CD1c-positive myeloid dendritic cell (primary cell): ENCODE measurements around the gene RBBP7.
"Not testable (repeated sequence)": the region's sequence is repeated elsewhere in the genome, so short reads cannot be mapped to it uniquely, and the experiment has no call there.

Experiments used
- DNase-seq: peaks from one replicate; pipeline ENCODE4 v3.0.0-alpha.2; 2016; ENCODE audit errors: extremely low spot score

RBBP7 gene

DNA sequence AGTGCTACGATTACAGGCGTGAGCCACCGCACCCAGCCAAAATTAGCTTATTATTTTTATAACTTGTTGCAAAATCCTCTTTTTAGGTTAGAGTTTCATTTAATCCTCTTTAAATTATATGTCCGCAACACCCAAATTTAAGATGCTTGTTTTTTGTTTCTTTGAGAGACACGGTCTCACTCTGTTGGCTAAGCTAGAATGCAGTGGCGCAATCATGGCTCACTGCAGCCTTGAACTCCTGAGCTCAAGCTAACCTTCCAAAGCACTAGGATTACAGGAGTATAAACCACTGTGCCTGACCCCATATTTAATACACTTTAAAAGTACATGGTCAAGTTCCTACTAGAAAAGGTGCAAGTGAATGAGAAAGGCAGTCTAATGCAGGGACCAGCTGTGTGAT is 2.2 kb downstream of the RBBP7 start:
- DNase-seq: no peak

DNA sequence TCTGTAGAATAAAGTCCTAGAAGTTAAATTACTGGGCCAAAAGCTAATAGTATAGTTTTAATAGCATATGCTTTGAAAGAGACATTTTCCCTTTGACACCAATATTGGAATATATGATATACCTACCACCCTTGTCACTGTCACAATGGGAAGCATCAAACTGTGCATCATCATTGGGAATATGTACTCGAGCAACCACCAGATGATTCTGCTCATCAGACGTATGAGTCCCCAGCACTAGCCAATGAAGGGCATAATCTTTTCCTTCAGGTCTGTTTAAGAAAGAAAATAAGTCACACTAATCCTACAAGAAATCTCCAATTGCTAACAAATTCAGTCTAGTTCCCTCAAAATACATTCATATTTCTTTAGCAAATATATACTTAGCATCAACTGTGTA is 7.3 kb downstream of the RBBP7 start:
- DNase-seq: no peak

DNA sequence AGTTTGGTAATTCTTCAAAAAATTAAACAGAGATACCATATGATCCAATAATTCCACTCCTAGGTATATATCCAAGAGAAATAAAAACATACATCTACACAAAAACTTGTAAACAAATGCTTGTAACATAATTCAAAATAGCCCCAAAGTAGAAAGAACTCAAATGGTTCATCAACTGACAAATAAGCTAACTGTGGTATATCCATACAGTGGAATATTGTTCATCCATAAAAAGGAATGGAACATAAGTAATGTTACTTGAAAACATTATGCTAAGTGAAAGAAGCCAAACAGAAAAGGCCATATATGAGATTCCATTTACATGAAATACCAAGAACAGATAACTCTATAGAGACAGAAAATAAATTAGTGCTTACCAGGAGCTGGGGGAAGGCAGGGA is 13.4 kb downstream of the RBBP7 start:
- DNase-seq: no peak

DNA sequence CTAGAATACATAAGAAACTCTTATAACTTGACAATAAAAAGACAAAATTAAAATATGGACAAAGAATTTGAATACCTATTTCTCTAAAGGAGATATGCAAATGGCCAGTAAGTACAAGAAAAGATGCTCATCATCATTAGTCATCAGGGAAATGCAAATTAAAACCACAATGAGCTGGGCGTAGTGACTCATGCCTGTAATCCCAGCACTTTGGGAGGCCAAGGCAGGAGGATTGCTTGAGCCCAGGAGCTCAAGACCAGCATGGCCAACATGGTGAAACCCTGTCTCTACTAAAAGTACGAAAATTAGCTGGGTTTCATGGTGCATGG is 14.1 kb downstream of the RBBP7 start:
- DNase-seq: not testable (repeated sequence)

DNA sequence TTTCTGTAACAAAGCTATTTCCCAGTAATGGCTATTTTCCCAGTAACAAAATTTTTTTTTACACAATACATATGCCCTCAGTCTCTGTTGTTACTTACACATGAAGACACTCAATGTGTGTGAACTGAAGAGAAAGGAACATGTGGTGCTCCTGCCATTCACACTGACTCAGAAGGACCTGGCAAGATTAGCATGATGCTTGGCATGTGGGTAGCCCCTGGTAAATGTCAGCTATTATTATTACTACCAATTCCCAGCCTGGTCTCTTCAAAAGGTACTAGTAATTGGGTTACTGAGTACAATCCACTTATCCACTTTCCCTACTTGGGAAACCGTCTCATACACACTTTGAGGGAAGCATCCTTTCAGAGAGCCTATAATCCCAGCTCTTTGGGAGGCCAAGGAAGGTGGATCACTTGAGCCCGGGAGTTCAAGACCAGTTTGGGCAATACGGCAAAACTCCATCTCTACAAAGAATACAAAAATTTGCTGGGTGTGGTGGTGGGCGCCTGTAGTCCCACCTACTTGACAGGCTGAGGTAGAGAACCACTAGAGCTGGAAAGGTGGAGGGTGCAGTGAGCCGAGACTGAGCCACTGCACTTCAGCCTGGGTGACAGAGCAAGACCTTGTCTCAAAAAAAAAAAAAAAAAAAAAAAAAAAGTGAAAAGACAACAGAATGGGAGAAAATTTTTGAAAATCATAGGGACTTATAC is 14.6 kb downstream of the RBBP7 start:
- no peak for DNase-seq

DNA sequence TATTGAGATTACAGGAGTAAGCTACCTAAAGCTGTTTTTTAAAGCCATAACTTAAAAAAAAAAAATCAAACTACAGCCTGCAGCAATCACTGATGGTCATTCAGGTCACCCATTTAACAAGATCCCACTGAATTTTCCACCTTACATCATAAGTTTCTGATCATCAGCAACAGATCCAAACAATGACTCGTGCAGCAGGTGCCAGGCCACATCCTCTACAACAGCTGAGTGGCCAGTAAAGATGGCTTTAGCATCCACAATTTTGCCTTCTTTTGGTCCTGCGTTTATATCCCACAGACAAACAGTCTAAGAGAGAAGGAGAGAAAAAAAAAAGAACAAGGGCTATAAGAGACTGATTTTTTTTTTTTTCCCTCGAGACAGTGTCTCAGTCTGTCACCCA is 16.6 kb downstream of the RBBP7 start:
- DNase-seq: no peak

DNA sequence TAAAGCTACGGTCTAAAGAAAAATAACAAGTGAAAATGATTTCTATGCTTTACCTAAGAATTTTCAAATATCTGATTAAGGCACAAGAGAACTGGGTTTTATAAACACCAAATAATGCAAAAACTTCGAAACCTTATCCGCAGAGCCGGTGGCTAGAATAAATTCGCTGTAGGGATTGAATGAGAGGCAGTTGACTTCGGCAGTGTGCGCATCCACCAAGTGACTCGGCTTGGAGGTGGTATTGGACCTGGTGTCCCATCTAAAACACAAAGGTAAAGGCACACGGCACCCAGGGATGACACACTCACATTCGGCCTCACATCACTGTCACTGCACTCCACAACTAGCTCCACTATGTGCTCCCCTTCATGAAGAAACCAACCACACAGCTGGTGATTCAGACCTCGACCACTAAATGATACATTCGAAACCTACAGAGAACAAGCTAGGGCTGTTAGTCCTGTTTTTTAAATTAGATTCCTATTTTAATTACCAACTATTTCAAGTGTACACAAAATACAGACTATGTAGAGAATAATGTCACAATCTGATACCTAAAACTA is 17.5 kb downstream of the RBBP7 start:
- DNase-seq: no peak

DNA sequence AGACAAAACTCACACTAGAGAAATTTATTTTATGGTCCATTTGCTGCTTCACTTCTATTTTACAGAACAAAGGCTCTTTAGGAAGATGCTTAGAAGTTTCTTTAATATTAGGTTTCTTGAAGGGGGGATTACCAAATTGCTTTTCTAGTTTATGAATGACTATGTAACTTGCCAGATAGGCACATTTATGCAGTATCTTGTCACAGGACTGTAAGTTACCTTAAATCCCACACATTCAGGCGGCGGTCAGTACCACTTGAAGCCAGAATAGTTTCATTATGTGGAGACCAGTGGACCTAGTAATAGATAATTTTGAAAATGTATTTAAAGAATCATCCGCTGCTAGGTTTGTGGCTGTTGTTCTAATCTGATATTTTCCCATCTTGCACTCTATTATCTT is 18.3 kb downstream of the RBBP7 start:
- DNase-seq: no peak

DNA sequence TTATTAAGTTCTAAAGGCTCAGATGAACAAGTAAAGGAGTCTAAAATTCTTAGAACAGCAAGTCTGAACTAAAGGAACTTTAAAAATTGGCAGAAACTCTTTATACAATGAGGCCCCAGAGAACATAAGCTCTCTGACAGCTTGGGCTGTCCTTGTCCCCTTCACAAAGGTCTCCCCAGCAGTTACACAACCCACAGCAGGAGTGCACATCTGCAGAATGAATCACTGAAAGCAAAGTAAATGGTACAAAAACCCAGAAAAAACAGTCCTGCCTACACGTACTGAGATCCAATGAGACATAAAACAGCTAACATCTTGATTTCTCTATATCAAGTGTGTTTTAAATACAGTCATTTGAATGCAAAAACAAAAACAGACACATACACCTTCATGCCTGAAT is 18.7 kb downstream of the RBBP7 start:
- no peak for DNase-seq

DNA sequence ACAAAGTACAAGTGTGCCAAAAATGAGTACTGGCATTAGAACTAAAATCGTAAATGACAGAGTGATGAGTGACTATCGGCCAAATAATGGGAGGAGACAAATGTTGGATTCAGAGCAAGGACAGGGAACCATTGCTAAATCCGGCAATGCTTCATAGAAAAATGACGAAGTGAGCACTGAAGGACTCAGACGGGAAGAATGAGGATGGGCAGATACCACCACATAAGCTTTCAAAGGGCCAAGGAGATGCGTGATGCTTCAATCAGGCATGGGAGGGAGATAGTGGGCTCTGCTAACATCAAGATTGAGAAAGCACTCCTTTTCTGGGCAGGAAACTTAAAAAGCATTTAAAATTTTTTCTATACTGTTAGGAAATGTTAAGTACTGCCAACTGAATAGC is 21.6 kb downstream of the RBBP7 start:
- DNase-seq: no peak

DNA sequence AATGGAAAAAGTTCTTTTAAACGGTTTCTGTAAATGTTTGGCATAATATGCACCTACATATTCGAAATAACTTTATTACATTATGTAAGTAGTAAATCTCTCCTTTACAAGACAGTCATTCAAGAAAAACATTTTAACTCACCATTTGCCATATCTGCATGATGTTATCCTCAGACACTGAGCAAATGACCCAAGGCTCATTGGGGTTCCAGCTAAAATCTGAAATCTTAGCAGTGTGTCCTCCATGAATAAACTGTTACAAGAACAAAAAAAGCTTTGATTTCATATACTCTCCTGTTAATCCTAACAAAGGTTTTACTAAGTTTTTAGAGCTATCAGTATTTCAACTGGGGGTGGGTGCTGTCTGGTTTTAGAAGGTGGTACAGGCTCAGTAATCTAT is 24.5 kb downstream of the RBBP7 start:
- no peak for DNase-seq

DNA sequence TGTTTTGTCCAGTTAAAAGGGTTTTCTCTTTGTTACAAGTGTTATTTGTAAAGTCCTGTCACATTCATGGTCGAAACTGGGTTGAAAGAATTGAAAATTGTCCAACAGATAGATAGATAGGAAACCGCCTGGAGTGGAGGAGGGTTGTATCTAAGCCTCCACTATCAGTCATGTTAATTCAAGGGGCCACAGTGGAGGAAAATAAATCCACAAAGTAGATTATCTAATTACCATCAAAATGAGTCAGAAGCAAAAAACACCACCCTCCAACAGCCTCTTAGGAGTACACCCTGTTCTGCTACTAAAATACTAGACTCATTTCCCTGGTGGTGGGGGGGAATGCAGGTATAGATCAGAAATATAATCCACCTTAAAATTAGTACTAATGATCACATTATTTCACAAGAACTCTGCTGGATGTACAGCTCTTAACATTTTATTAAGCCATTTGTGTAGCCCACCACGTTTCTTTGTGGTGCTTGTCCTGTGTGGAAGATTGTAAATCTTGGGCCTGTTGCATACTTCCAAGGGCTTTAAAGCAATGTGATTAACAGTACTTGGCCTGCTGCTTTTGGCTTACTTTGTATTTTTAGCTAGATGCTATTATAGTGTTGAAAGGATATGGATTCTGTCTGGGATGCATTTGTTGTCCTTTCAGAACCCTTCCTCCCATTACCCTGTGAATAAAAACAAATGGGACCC is 26.8 kb downstream of the RBBP7 start:
- DNase-seq: no peak

DNA sequence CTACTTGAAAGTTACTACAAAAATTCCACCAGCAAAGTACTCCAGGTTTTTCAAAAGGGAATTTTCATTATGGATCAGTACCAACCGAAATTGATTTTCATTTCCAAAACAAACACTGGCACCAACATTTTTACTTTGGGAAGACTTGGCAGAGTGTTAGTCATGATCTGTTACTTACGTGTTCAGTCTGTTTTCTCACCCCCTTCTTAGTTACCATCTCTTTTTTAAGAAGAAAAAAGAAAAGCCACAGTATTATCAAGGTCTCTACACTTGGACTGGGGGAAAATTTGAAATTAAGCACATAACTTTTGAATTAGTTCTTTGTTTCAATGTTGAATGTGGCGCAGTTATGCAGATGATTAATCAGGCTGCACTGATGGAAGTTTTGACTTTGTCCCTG is 27.5 kb downstream of the RBBP7 start:
- no peak for DNase-seq

DNA sequence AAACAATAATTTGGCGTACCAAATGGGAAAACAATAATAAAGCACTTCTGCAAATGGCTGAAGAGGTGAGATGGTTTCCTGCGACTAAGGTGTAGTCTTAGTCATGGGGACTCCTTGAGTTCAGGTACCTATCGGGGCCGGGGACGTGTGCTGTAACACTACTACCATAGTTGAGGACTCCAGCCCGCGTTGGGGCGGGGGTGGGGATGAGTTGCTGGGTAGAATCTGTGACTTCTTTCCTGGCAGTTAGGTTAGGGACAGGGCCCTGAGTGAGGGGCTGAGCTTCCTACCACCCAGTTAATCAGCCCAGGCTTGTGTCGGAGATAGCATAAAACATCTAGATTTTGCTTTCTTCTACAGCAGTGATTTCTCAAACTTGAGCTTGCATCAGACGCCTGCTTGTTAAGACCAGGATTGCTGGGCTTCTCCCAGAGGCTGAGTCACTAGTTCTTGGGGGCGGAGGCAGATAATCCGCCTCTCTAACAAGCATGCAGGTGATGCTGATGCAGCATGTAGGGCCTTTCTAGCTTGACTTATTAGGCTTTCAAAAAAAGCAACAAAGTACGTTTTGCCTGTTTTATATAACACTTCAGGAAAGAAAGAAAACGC is 30.2 kb downstream of the RBBP7 start:
- no peak for DNase-seq

DNA sequence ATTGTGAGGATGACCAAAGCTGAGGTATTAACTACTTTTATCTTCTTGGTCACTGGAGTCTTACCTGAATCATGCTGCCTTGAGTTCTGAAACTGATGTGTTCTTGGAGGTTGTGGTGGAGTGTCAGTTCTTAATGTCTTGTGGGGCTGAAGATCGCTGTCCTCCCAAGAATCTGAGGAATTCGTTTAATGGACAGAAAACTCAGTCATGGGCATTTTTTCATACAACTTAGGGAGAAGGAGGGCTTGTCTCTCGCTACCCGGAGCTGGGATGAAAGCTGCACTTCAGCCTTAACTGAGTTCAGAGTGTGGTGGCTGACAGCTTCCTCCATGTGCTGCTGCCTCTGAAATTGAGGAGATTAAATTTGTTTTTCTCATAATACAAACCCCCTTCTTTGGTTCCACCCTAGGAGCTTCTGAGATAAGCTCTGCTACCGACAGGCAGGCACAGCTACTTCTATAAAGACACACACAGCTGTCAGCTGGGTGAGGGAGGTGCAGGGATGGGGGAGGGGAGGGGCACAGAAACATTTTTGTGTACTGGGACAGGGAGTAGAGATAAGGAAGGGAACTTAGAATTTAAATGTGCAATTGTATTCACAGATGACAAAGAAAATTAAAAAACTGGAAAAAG is 30.8 kb downstream of the RBBP7 start:
- DNase-seq: no peak

DNA sequence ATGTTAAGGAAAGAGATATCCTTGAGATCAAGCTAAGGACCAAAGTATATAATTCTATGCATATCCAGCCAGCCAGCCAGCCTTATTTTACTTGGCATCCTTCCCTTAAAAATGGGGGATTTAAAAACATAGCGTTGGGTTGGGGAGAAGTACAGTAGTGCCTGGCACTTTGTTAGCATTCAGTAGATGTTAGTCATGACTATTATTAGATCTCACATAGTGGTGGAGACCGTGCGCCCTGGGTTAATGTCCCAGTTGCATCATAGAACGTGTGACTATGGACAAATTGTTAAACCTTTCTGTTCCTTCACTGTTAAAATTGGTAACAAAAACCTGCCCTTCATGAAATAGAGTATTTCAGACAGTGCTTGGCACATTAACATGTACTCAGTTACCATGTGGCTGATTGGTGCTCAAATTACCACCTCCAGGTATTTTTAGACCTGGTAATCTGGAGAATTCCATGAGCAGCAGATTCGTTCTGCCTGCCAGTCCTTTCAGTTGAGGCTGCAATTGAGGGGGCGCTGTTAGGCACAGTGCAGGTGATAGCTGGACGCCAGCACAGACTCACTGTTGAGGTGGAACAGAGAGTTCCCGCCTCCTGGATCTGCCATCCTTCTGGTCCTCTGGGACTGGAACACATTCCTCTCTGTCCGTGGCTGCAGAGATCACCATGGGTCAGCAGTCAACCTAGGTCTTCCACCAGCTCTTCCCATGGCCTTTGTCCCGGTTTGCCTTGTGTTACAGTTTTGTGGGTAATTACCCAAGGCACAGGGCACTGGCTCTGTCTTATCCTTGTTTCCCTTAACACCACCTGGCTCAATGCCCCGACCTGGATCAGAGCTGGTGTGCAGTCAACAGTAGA is 31.7 kb downstream of the RBBP7 start:
- DNase-seq: no peak

DNA sequence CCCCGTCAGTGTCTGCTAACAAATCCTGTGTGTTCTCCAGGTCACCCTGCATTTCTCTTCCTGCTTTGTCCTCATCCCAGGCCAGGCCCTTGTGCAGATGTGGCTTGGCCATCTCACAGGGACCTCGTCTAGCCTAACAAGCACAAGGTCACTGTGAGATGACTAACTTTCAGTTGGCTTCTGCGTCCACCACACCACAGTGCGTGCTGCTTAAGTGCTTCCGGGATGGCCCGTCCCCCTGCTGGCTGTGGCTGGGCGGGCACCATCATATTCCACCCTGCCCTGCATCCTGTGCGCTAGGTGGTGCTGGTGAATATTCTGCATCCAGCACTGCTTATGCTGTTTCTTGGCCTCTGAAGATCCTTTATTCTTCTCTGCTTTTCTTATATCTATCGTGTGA is 33.8 kb downstream of the RBBP7 start:
- no peak for DNase-seq

DNA sequence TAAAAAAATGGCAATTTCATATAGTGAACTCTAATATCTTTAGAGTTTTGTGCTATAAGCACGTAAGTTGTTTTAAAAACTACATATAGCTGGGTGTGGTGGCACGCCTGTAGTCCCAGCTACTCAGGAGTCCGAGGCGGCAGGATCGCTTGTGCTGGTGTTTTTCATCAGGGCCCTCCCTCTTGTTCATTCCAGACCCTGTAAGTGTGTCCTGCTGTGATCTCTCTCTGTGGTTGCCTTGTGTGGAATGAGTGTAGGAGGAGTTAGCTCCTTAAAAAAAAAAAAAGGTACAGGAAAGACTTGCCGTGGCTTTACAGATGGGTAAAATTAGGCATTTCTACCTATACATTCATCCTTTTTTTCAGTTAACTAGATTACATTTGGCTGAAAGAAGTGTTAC is 35.4 kb downstream of the RBBP7 start:
- no peak for DNase-seq

DNA sequence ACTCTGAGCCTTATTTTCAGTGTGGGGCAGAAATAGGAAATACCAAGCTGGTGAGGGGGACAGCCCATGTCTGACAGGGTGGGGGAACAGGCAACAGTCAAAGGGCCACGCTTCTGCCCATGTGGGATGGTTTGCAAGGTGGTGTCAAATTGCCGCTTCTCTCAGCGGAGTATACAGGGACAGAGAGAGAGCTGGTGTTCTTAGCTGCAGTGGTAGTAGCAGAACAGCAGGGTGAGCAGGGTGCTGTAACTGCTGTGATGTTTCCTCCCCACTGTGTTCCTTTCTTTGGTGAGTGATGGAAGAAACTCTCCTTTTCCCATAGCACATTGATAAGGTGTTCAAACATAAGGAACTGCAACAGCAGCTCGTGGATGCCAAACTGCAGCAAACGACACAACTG is 37.9 kb downstream of the RBBP7 start:
- no peak for DNase-seq

DNA sequence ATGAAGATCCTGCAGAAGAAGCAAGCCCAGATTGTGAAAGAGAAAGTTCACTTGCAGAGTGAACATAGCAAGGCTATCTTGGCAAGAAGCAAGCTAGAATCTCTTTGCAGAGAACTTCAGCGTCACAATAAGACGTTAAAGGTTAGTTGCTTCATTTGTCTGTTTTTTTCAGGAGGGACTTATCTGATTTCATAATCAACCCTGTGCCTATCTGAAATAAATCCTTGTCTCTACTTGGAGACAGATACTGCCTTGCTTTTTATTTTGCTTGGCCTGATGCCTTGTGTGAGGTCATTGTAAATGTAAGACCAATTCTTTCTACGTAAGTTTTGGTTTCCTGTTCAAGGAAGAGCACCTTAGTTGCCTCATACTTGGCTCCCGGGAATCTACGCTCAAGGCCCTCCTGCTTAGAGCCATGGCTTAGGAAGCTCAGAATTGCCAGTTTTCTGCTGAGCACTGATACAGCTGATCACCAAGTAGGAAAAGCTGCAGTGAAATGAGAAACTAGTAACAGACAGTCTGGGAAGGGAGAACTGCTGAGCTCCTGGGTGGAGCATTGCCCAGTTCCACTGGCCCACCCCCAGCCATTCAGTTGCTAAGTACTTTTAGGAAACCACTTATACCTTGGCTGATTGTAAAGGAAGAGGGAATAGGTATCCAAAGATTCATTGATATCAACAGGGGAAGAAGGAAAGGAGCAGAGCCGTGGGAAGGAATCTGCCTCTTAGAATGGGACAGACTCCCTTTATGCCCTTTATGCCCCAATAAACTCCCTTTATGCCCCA is 41.8 kb downstream of the RBBP7 start:
- no peak for DNase-seq

DNA sequence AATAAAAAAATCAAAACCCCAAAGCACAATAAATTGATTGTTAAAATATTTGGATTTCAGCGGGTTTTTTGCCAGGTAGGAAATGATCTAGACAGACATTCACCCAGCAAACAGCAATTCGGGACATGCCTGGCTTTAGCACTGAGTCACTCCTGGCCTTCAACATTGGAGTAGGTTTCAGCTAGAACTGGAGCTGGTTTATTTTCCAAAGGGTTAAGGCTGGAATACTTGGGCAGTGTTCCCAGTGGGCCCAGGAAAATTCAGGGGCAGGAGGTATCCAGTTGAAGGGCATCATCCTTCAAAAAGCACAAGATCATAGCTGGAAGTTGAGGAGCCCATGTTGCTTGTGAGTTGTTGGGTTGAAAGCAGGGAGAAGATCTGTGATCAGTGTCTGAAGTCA is 42.9 kb downstream of the RBBP7 start:
- no peak for DNase-seq
